Measurements from ENCODE around the gene SCAF8.

DNA sequence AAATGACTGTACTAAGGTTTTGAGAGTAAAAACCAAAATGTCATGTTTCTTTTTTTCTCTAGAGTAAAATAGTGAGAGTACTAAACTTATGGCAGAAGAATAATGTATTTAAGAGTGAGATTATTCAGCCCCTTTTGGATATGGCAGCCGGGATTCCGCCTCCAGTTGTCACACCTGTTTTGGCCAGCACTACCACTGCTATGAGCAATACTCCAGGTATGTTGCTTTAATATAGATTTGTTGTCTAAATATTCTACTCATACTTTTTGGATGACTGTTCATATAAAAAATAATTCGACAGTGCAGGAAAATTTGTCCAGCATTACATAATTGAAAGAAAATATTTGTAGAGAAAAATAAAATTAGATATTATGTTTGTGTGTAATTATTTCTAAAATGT, 59.5 kb downstream of the SCAF8 start:
- TF ChIP-seq, protein P1, sequence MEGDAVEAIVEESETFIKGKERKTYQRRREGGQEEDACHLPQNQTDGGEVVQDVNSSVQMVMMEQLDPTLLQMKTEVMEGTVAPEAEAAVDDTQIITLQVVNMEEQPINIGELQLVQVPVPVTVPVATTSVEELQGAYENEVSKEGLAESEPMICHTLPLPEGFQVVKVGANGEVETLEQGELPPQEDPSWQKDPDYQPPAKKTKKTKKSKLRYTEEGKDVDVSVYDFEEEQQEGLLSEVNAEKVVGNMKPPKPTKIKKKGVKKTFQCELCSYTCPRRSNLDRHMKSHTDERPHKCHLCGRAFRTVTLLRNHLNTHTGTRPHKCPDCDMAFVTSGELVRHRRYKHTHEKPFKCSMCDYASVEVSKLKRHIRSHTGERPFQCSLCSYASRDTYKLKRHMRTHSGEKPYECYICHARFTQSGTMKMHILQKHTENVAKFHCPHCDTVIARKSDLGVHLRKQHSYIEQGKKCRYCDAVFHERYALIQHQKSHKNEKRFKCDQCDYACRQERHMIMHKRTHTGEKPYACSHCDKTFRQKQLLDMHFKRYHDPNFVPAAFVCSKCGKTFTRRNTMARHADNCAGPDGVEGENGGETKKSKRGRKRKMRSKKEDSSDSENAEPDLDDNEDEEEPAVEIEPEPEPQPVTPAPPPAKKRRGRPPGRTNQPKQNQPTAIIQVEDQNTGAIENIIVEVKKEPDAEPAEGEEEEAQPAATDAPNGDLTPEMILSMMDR (IDR thresholded peaks at IDR 0.05): no peak
- no peak for TF ChIP-seq ZFX (IDR thresholded peaks at IDR 0.05; ENCODE audit: borderline replicate concordance)

Data from 22Rv1 (cell line).